OCI-LY3 (cell line): ENCODE measurements around the gene MUC6.

Experiments used
- H2AFZ ChIP-seq: fragments of 200-600, 300-600 bp; shearing (Covaris generic); 2 replicates; pipeline ENCODE4 v1.6.0; 2014; ENCODE audit warnings: antibody characterized with exemption, low read depth, low read length
- H3K27ac ChIP-seq: fragments of 200-600, 300-600 bp; sonication (generic); 2 replicates; pipeline ENCODE4 v1.5.1; 2014; ENCODE audit warnings: mild to moderate bottlenecking, low read length, moderate library complexity, mixed read lengths
- H3K27me3 ChIP-seq: fragments of 200-600, 300-600 bp; sonication (generic); 2 replicates; pipeline ENCODE4 v1.6.1; 2014; ENCODE audit warnings: low read depth, low read length, mixed read lengths
- H3K36me3 ChIP-seq: fragments of 200-600, 300-600 bp; sonication (generic); replicated peaks from 2 replicates; pipeline ENCODE3; 2014; ENCODE audit warnings: low read depth, low read length, mixed read lengths
- H3K4me1 ChIP-seq: fragments of 300-600, 200-600 bp; sonication (generic); 2 replicates; pipeline ENCODE4 v1.6.1; 2014; ENCODE audit warnings: low read length, mixed read lengths
- H3K4me2 ChIP-seq: fragments of 200-600, 300-600 bp; sonication (generic); 2 replicates; pipeline ENCODE4 v1.6.1; 2014; ENCODE audit warnings: low read length, mixed read lengths
- H3K4me3 ChIP-seq: fragments of 300-600, 200-600 bp; sonication (generic); 2 replicates; pipeline ENCODE4 v1.5.1; 2014; ENCODE audit warnings: antibody characterized with exemption, mild to moderate bottlenecking, low read length, moderate library complexity
- H3K79me2 ChIP-seq: fragments of 300-600, 200-600 bp; shearing (Covaris generic); 2 replicates; pipeline ENCODE4 v1.6.1; 2014; ENCODE audit warnings: mild to moderate bottlenecking, low read length, mixed read lengths
- H3K9ac ChIP-seq: fragments of 300-600, 200-600 bp; shearing (Covaris generic); 2 replicates; pipeline ENCODE4 v1.6.0; 2014; ENCODE audit warnings: mild to moderate bottlenecking, low read length, moderate library complexity
- H3K9me3 ChIP-seq: fragments of 200-600, 300-600 bp; shearing (Covaris generic); 2 replicates; pipeline ENCODE4 v1.6.1; 2014; ENCODE audit warnings: low read length, mixed read lengths; ENCODE audit not compliant: insufficient read depth
- H4K20me1 ChIP-seq: fragments of 200-600, 300-600 bp; sonication (generic); 2 replicates; pipeline ENCODE4 v1.6.1; 2016; ENCODE audit warnings: low read length, mixed read lengths; ENCODE audit not compliant: insufficient read depth
- CTCF ChIP-seq: fragments of 200-600, 300-600 bp; sonication (generic); IDR thresholded peaks from 2 replicates; pipeline ENCODE4 v1.5.1; 2014; ENCODE audit warnings: antibody characterized with exemption, low read length, low read depth
- EZH2phosphoT487 ChIP-seq: fragments of 200-600 bp; shearing (Covaris generic); IDR thresholded peaks from 2 replicates; pipeline ENCODE4 v1.6.1; 2018; ENCODE audit warnings: antibody characterized with exemption, mixed run types, low read depth

The MUC6 gene

GRCh38 chr11:991711-992307, 44.7 kb downstream of the MUC6 start:
- H3K79me2 ChIP-seq, result no peaks in the 10 kb centered on the region
- no peak overlapping the region for H3K4me3 ChIP-seq
- H2AFZ ChIP-seq, result no peak overlapping the region
- H4K20me1 ChIP-seq, result 0 out of 2 replicates have a peak, but pooled peaks cover 7% of the 10 kb centered on the region
- H3K9ac ChIP-seq, result no peak overlapping the region
- peaks cover 13% of the 10 kb centered on the region for H3K36me3 ChIP-seq
- no peaks in the 10 kb centered on the region for H3K27me3 ChIP-seq
- no peak overlapping the region for H3K27ac ChIP-seq
- 0 out of 2 replicates have a peak overlapping the region, but pooled peaks have one; percentile 6 for H3K4me2 ChIP-seq
- peaks cover 15% of the 10 kb centered on the region for H3K4me1 ChIP-seq
- TF ChIP-seq EZH2phosphoT487, result no peak
- TF ChIP-seq CTCF, result no peak
- H3K9me3 ChIP-seq, result no peaks in the 10 kb centered on the region

GRCh38 chr11:991034-991433, 45.5 kb downstream of the MUC6 start:
- no peak overlapping the region for H3K9ac ChIP-seq
- peaks cover 9% of the 10 kb centered on the region for H3K36me3 ChIP-seq
- peaks cover 15% of the 10 kb centered on the region for H3K4me1 ChIP-seq
- no peak overlapping the region for H2AFZ ChIP-seq
- H3K4me2 ChIP-seq, result no peak overlapping the region
- H3K9me3 ChIP-seq, result no peaks in the 10 kb centered on the region
- H4K20me1 ChIP-seq, result 0 out of 2 replicates have a peak, but pooled peaks cover 7% of the 10 kb centered on the region
- H3K4me3 ChIP-seq, result no peak overlapping the region
- H3K79me2 ChIP-seq, result no peaks in the 10 kb centered on the region
- no peak for TF ChIP-seq EZH2phosphoT487
- no peak for TF ChIP-seq CTCF
- no peak overlapping the region for H3K27ac ChIP-seq
- no peaks in the 10 kb centered on the region for H3K27me3 ChIP-seq

- Histone ChIP-seq H3K4me3 (no peak overlapping the region), H3K4me1 (peaks cover 12% of the 10 kb centered on the region), H3K36me3 (peaks cover 11% of the 10 kb centered on the region), H4K20me1 (0 out of 2 replicates have a peak, but pooled peaks cover 3% of the 10 kb centered on the region), H3K4me2 (no peak overlapping the region), H2AFZ (no peak overlapping the region), H3K27me3 (no peaks in the 10 kb centered on the region), H3K9me3 (no peaks in the 10 kb centered on the region), H3K27ac (no peak overlapping the region), H3K9ac (no peak overlapping the region), H3K79me2 (no peaks in the 10 kb centered on the region)
- TF ChIP-seq EZH2phosphoT487 (no peak), CTCF (no peak)
Observed at GRCh38 chr11:990101-990500, 46.4 kb downstream of the MUC6 start.

GRCh38 chr11:987671-988070, 48.8 kb downstream of the MUC6 start:
- no peak overlapping the region for H3K27ac ChIP-seq
- H3K9ac ChIP-seq, result no peak overlapping the region
- H4K20me1 ChIP-seq, result no peaks in the 10 kb centered on the region
- H3K36me3 ChIP-seq, result peaks cover 17% of the 10 kb centered on the region
- no peaks in the 10 kb centered on the region for H3K79me2 ChIP-seq
- no peak overlapping the region for H3K4me2 ChIP-seq
- no peak overlapping the region for H2AFZ ChIP-seq
- TF ChIP-seq EZH2phosphoT487 (no peak), CTCF (no peak)
- H3K27me3 ChIP-seq, result no peaks in the 10 kb centered on the region
- no peak overlapping the region for H3K4me3 ChIP-seq
- H3K9me3 ChIP-seq, result no peaks in the 10 kb centered on the region
- H3K4me1 ChIP-seq, result peaks cover 9% of the 10 kb centered on the region; the same call in 1 of the 2 replicates
